ENCODE results near the gene SMYD3.

Gene SMYD3

GRCh38 chr1:246506674-246507481 is at the start of gene SMYD3:
Gene SMYD3, minus strand, starts transcription at chr1:246507279.
- in situ Hi-C loops (cut with MboI; ENCODE audit: low sequenced_read_pairs) = no loop called here

GRCh38 chr1:246554201-246554600 is 47.1 kb upstream of the SMYD3 start:
- in situ Hi-C loops (cut with MboI; ENCODE audit: low sequenced_read_pairs) = no loop called here

GRCh38 chr1:246552110-246552509 is 45.0 kb upstream of the SMYD3 start:
- in situ Hi-C loops (cut with MboI; ENCODE audit: low sequenced_read_pairs) = no loop called here

GRCh38 chr1:246550402-246550801 is 43.3 kb upstream of the SMYD3 start:
- in situ Hi-C loops (cut with MboI; ENCODE audit: low sequenced_read_pairs) = no loop called here

GRCh38 chr1:246549665-246550064 is 42.6 kb upstream of the SMYD3 start:
- in situ Hi-C loops (cut with MboI; ENCODE audit: low sequenced_read_pairs) = no loop called here

- in situ Hi-C loops (cut with MboI; ENCODE audit: low sequenced_read_pairs) = no loop called here
These were observed 36.9 kb upstream of the SMYD3 start for GRCh38 chr1:246544001-246544400.

DNA sequence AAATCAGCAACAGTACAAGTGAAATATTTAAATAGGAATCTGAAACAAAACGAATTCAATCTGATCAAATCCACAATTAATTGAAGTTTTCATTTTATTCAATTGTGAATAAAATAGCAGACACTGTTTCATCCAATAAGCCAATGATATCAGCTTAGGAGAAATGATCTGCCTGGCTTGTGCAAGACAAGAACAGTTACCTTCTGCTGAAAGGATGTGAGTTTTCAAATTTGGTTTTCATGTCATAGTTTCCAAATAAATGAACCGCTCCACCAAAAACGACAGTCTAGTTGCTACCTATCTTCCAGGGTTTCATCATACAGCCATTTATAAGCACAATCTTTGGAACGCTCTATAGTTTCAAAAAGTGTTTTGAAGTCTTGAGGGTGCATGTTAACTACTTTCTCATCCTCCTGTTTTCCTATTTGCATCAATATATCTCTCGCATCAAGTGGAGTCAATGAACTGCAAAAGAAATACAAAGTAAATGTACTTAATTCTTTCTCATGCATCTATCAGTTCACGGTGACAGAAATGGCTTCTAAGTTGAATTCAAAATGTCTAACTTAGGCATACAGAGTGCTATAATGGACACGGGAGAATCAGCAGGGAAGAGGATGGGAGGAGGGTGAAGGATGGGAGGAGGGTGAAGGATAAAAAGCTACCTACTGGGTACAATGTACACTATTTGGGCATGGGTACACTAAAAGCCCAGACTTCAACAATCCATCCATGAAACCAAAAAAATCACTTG is 33.8 kb upstream of the SMYD3 start:
- in situ Hi-C loops (cut with MboI; ENCODE audit: low sequenced_read_pairs) = no loop called here

GRCh38 chr1:246537887-246538286 is 30.8 kb upstream of the SMYD3 start:
- in situ Hi-C loops (cut with MboI; ENCODE audit: low sequenced_read_pairs) = no loop called here

- in situ Hi-C loops (cut with MboI; ENCODE audit: low sequenced_read_pairs) = no loop called here
These were observed 30.4 kb upstream of the SMYD3 start for GRCh38 chr1:246537441-246537840.

DNA sequence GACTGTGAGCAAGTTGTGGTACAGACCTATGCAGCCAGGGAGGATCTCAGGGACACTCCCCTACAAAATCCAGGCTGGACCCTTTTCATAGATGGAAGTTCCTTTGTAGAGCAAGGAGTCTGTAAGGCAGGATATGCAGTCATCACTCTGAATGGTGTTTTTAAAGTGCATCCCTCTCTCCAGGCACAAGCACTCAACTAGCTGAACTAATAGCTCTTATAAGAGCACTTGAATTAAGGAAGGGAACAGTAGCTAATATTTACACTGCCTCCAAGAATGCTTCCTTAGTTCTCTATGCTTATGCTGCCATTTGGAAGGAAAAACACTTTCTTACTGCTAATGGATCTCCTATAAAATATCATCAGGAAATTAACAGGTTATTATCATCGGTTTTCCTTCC is 27.0 kb upstream of the SMYD3 start:
- in situ Hi-C loops (cut with MboI; ENCODE audit: low sequenced_read_pairs) = no loop called here

- in situ Hi-C loops (cut with MboI; ENCODE audit: low sequenced_read_pairs) = no loop called here
These were observed 26.4 kb upstream of the SMYD3 start for GRCh38 chr1:246533371-246533905.

DNA sequence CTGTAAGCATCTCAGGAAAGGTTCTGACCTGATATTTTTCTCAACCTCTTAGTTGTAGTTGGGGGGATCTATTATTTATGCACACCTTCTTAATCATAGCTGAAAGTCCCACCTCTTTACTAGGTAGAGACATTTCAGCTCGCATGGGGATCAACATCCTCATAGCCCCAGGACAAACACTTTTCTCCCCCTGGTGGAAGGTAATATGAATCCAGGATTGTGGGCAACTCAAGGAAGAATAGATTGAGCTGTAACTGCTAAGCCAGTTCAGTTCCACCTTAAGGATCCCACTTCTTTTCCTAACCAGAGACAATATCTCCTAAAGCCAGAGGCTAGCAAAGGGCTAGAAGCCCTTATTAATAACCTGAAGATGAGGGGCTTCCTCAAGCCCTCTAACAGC is 25.4 kb upstream of the SMYD3 start:
- in situ Hi-C loops (cut with MboI; ENCODE audit: low sequenced_read_pairs) = no loop called here

GRCh38 chr1:246530482-246530881 is 23.4 kb upstream of the SMYD3 start:
- in situ Hi-C loops (cut with MboI; ENCODE audit: low sequenced_read_pairs) = no loop called here

DNA sequence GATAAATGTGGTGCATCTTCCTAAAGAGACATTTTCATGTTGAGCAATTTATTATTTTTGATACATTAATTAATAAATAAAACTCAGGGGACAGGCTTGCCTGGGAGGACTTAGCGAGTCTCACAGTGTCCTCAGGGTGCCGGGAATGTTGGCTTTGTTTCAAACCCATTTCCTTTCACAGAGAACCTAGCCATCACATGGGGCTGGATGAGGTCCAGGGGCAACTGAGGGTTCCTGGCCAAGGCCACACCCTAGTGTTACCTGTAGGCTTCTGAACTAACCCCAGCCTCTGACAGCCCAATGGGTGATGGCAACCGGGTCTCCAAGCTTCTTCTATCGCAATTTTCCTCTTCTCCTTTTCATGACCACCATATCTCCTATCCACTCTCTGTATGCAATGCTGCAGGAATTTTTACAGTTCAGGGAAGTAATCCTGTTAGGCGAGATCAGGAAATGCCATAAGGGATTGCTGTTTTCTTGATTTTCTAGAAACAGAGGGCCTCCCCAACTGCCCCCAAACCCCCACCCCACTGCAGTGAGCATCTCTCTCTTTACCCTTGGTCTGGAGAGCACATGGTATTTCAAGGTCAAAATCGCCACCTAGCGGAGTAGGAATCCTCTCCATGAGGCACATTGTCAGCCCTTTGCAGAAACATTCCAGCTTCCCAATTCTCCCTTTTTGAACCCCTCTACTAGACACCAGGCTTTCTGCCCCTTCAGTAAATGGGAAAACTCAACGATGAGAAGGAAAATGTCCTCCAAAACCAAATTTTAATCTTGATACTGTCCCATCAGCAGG is 22.1 kb upstream of the SMYD3 start:
- in situ Hi-C loops (cut with MboI; ENCODE audit: low sequenced_read_pairs) = no loop called here

GRCh38 chr1:246527402-246528088 is 20.5 kb upstream of the SMYD3 start:
- in situ Hi-C loops (cut with MboI; ENCODE audit: low sequenced_read_pairs) = no loop called here

GRCh38 chr1:246526915-246527314 is 19.8 kb upstream of the SMYD3 start:
- in situ Hi-C loops (cut with MboI; ENCODE audit: low sequenced_read_pairs) = no loop called here

DNA sequence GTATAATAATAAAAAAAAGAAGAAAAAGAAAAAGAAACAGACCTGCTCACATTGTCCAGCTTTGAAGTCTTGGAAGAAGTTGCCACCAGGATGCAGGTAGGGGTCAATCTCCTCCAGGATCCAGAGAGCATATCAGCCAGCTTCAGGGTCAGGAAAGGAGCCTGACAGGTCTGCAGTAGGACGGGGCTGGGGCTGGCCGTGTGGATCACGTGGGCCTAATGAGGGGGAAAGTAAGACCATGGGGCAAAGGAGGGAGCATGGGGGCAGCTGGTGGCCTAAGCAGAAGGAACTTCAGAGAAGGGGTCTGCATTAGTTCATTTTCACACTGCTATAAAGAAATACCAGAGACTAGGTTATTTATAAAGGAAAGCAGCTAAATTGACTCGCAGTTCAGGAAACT is 19.3 kb upstream of the SMYD3 start:
- in situ Hi-C loops (cut with MboI; ENCODE audit: low sequenced_read_pairs) = no loop called here

DNA sequence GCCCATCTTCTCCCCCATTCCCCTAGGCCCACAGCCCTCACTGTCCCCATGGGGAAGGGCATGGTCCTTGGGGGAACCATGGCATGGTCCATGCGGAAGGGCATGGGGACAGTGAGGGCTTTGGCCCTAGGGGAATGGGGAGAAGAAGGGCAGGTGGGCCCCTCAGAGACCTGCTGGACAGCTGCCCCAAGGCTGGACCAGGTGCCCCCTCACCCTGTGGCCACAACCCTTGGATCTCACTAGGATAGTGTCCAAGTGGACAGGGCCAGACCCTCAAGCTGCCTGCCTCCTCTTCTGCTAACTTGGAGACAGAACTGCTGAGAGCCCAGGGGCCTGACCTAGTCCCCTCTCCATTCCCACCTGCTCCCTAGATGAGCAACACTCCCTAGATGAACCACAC is 12.4 kb upstream of the SMYD3 start:
- in situ Hi-C loops (cut with MboI; ENCODE audit: low sequenced_read_pairs) = no loop called here

DNA sequence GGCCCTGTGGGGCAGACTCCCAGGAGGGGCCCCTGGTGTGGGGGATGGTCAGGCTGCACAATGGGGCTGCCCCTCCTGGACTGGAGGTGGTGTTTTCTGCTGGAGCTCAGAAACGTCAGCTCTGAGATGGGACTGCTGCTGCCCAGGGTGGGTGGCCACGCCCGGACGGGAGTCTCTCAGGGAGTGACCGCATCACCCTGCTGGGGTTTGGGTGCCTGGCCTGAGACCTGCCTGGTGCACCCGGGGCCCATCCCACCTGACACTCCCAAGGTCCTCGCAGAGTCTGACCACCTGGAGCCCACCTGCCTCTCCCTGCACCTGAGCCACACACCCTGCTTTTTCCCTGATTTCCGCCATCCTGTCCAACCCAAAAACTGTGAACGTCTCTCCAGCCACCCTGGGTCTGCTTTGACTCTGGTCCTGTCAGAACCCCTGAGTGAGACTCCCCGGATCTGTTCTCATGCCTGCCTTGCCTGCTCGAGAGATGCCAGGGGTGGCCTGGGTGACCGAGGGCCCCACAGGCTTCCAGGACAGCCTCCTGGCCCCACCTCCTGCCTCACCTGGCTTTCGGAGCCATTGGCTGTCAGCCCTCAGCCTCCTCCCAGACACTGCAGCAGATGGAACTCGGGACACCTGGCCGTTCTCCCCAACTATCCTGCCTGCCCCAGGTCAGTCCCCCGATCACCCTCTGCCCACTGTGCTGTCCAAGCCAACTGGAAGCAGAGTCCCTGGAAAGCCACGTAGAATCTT is 11.6 kb upstream of the SMYD3 start:
- in situ Hi-C loops (cut with MboI; ENCODE audit: low sequenced_read_pairs) = no loop called here

DNA sequence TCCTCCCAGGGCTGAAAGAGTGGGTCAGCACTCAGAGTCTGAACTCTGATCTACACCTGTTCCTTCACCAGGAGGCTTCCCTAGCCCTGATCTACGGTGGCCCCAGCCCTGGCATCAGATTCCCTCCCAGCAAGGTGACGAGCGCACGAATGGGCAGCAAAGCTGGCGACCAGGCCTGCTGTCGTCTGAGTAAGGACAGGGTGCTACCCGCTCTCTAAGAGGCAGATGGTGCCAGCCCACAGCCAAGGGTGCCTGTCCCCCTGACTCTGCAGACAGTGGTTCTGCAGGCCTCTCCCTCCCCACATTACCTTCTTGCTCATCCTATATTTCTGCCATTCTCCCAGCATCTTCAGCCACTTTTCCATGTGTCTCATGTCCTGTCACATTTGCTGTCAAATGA is 10.3 kb upstream of the SMYD3 start:
- in situ Hi-C loops (cut with MboI; ENCODE audit: low sequenced_read_pairs) = no loop called here

Measured in HL-60/S4 (cell line).